ENCODE data around the gene DENND5A.

GRCh38 chr11:9304178-9304577 is 39.0 kb upstream of the DENND5A start:
- TF ChIP-seq EZH2 (IDR thresholded peaks at IDR 0.05; ENCODE audit: low read length, missing control alignments) (no peak), CTCF (conservative IDR thresholded peaks at IDR 0.05 in 1 of 2, IDR thresholded peaks at IDR 0.05 in 1 of 2; ENCODE audit: low read depth in 1 of 2, low read length in 2 of 2) (no peak)
